ENCODE data around the gene NCEH1. TPM values are rescaled to one million over a fixed set of nuclear protein-coding genes. Genes with fewer than 3 reads are reported as not detected.

Gene NCEH1
- total RNA-seq, 1 donor from 2014 or later, result 6.6 TPM

DNA sequence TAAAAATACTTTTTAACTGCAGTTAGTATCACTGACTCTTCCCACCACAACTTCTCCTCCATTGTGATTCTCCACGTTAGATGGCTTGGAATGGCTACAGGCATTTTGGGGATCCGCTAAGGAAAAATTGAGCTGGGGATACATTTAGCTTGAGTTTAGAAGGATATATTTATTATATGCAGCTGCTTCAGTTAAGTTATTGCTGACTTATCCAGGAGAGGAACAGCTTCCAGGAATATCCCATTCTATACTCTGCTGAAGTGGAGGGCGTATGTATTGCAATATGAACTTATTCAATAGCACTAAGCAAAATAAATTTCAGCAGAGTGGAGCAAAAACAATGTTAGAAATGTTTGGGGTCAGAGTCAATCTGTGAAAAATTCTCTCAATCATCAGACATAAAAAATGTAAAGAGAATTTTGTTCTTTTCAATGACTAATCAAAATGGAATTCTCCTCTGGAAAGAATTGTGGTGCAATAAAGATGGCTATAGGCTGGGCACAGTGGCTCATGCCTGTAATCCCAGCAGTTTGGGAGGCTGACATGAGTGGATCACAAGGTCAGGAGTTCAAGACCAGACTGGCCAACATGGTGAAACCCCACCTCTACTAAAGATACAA is 84.7 kb downstream of the NCEH1 start:
- DNase-seq (ENCODE audit: low spot score), result no peak
- Mint-ChIP-seq H3K4me3 (ENCODE audit: unreplicated experiment) (no peak overlapping the region), H3K27me3 (ENCODE audit: unreplicated experiment) (peaks cover 1% of the 10 kb centered on the region), H3K4me1 (ENCODE audit: unreplicated experiment) (peaks cover 30% of the 10 kb centered on the region), H3K27ac (ENCODE audit: unreplicated experiment) (no peak overlapping the region), H3K9me3 (ENCODE audit: unreplicated experiment) (no peaks in the 10 kb centered on the region), H3K36me3 (ENCODE audit: low read depth, unreplicated experiment) (peaks cover 10% of the 10 kb centered on the region)
- TF ChIP-seq, protein P1, sequence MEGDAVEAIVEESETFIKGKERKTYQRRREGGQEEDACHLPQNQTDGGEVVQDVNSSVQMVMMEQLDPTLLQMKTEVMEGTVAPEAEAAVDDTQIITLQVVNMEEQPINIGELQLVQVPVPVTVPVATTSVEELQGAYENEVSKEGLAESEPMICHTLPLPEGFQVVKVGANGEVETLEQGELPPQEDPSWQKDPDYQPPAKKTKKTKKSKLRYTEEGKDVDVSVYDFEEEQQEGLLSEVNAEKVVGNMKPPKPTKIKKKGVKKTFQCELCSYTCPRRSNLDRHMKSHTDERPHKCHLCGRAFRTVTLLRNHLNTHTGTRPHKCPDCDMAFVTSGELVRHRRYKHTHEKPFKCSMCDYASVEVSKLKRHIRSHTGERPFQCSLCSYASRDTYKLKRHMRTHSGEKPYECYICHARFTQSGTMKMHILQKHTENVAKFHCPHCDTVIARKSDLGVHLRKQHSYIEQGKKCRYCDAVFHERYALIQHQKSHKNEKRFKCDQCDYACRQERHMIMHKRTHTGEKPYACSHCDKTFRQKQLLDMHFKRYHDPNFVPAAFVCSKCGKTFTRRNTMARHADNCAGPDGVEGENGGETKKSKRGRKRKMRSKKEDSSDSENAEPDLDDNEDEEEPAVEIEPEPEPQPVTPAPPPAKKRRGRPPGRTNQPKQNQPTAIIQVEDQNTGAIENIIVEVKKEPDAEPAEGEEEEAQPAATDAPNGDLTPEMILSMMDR (IDR thresholded peaks at IDR 0.05; ENCODE audit: unreplicated experiment), result no peak

GRCh38 chr3:172625404-172625803 is 85.5 kb downstream of the NCEH1 start:
- Mint-ChIP-seq H3K27ac (ENCODE audit: unreplicated experiment) (peak overlapping the region; percentile 9), H3K4me1 (ENCODE audit: unreplicated experiment) (peaks cover 29% of the 10 kb centered on the region), H3K4me3 (ENCODE audit: unreplicated experiment) (peak overlapping the region; percentile 22), H3K27me3 (ENCODE audit: unreplicated experiment) (peaks cover 1% of the 10 kb centered on the region), H3K9me3 (ENCODE audit: unreplicated experiment) (no peaks in the 10 kb centered on the region), H3K36me3 (ENCODE audit: low read depth, unreplicated experiment) (peaks cover 10% of the 10 kb centered on the region)
- DNase-seq (ENCODE audit: low spot score), result no peak
- TF ChIP-seq, protein P1 (IDR thresholded peaks at IDR 0.05; ENCODE audit: unreplicated experiment), result no peak

- TF ChIP-seq, protein P1 (IDR thresholded peaks at IDR 0.05; ENCODE audit: unreplicated experiment), result no peak
- no peak overlapping the region for H3K27ac Mint-ChIP-seq (ENCODE audit: unreplicated experiment)
- peaks cover 26% of the 10 kb centered on the region for H3K4me1 Mint-ChIP-seq (ENCODE audit: unreplicated experiment)
- peaks cover 1% of the 10 kb centered on the region for H3K27me3 Mint-ChIP-seq (ENCODE audit: unreplicated experiment)
- H3K36me3 Mint-ChIP-seq (ENCODE audit: low read depth, unreplicated experiment), result peaks cover 10% of the 10 kb centered on the region
- H3K4me3 Mint-ChIP-seq (ENCODE audit: unreplicated experiment), result no peak overlapping the region
- no peak for DNase-seq (ENCODE audit: low spot score)
- no peaks in the 10 kb centered on the region for H3K9me3 Mint-ChIP-seq (ENCODE audit: unreplicated experiment)
These were observed 85.9 kb downstream of the NCEH1 start for GRCh38 chr3:172624999-172625398.

DNA sequence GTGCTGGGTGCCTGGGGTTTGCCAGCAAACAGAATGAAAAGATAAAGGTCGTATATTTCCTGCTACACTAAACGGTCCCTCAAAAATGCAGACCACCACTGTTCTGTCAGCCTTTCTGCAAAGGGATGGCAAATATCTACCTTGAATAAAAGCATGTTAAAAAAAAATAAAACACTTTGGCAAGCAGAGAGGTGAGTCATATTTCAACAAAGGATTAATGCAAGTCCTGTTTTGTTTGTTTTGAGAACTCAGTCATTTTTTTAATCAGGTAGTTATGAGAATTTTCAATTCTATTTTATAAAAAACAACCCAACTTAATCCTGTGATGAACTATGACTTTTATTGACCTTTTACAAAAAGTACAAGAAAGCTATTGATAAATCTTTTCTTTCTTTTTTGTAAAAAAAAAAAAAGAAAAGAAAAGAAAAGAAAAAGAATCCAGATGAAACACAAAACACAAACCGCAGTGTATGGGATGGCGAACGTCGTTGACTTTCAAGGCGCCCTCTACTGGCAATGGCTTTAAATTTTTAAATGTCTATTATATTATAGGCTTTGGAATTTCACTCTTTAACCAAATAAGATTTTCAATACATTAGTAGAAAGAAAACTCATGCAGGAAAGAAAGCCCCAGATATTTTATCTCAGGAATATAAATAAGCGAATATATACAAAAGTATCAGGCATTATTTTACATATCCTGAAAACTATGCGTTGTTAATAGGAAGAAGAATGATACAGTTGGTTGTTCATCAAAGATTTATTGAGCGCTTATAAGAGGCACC is 87.8 kb downstream of the NCEH1 start:
- DNase-seq (ENCODE audit: low spot score), result peak; percentile 45
- Mint-ChIP-seq H3K4me1 (ENCODE audit: unreplicated experiment) (peaks cover 18% of the 10 kb centered on the region), H3K36me3 (ENCODE audit: low read depth, unreplicated experiment) (peaks cover 3% of the 10 kb centered on the region), H3K9me3 (ENCODE audit: unreplicated experiment) (no peaks in the 10 kb centered on the region), H3K4me3 (ENCODE audit: unreplicated experiment) (no peak overlapping the region), H3K27me3 (ENCODE audit: unreplicated experiment) (peaks cover 1% of the 10 kb centered on the region), H3K27ac (ENCODE audit: unreplicated experiment) (no peak overlapping the region)
- TF ChIP-seq, protein P1 (IDR thresholded peaks at IDR 0.05; ENCODE audit: unreplicated experiment), result peak; percentile 69

DNA sequence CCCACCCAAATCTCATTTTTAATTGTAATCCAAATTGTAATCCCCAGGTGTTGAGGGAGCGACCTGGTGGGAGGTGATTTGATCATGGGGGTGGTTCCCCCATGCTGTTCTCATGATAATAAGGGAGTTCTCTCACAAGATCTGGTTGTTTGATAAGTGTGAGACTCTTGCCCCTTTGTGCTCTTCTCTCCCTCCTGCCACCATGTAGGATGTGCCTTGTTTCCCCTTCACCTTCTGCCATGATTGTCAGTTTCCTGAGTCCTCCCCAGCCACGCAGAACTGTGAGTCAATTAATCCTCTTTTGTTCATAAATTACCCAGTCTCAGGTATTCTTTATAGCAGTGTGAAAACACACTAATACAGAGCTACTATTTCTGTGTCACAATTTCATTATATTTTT is 88.7 kb downstream of the NCEH1 start:
- peaks cover 1% of the 10 kb centered on the region for H3K27me3 Mint-ChIP-seq (ENCODE audit: unreplicated experiment)
- TF ChIP-seq, protein P1 (IDR thresholded peaks at IDR 0.05; ENCODE audit: unreplicated experiment), result no peak

More for the DNA sequence above, 88.7 kb downstream of the NCEH1 start:
- Mint-ChIP-seq H3K9me3 (ENCODE audit: unreplicated experiment) (no peaks in the 10 kb centered on the region), H3K4me3 (ENCODE audit: unreplicated experiment) (no peak overlapping the region), H3K4me1 (ENCODE audit: unreplicated experiment) (peaks cover 15% of the 10 kb centered on the region), H3K27ac (ENCODE audit: unreplicated experiment) (peak overlapping the region; percentile 19), H3K36me3 (ENCODE audit: low read depth, unreplicated experiment) (peaks cover 3% of the 10 kb centered on the region)
- DNase-seq (ENCODE audit: low spot score), result no peak
